NCI-H146 treated with DMSO at 0.1 percent for 48 hours (cell line): ENCODE measurements around the gene SIRPB2.

ENCODE experiments used
- DNase-seq: peaks from one replicate; lab custom pipeline; 2025; ENCODE audit not compliant: unreplicated experiment; lab: John Stamatoyannopoulos, UW

The SIRPB2 gene

GRCh38 chr20:1443085-1443484 lies 48.1 kb downstream of the SIRPB2 start:
- no peak for DNase-seq

GRCh38 chr20:1442304-1442703 lies 48.9 kb downstream of the SIRPB2 start:
- DNase-seq = no peak

DNA sequence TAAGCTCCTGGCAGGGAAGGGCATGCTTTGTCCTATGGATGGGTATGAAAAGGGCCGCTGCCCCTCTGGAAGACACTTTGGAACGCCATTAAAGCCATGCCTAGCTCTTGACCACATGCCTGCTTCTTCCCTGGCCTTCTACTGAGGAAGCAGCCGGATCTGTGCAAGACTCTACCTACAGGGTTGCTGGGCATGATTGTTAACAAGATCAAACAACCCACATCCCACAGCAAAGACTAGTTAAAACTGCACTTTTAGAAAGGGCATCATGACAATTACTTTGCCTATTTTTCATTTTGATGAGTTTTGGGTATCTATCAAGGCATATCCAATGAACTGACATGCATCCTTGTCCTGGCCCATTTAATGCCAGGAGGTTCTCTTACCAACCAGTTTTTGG lies 50.1 kb downstream of the SIRPB2 start:
- DNase-seq = no peak

DNA sequence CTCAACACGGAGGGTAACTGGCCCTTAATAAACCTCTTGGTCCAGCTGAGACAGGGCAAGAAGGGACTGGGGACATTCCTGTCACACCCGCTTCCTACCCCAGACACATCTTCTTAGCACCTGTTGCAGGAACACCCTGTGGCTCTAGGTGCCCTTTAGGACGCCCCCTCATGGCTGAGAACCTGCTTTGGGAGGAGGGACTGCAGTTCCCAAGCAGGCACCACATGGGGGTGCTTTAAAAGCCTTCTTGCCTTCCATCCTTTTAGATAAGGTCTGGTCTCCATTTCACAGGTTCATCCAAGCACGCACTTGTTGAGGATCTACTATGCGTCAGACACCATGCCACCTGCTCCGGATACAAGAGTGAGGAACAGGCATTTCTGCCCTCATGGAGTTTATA lies 51.2 kb downstream of the SIRPB2 start:
- no peak for DNase-seq

GRCh38 chr20:1438361-1438760 lies 52.9 kb downstream of the SIRPB2 start:
- no peak for DNase-seq

DNA sequence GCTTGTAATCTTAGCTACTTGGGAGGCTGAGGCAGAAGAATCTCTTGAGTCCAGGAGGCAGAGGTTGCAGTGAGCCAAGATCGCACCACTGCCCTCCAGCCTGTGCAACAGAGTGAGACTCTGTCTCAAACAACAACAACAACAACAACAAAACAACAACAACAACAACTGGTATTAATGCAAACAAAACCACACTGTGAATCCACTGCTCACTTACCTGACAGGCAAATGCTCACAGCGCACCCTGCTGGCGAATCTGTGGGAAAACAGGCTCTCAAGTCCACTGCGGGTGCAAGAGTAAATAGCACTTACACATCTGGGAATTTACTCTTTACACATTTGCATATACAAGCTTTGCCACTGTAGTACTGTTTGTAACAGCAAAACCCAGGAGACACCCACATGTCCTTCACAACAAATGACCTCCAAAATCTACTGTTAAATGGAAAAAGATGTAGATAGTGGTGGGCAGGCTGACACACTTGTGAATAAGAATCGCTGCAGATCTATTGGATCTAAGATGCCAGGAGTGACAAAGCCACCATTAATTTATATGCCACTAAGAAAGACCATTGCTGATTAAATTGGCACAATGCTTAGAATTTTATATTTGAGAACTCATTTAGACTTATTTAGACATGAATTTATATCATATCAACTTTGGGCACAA lies 53.9 kb downstream of the SIRPB2 start:
- peak; percentile 56 for DNase-seq

DNA sequence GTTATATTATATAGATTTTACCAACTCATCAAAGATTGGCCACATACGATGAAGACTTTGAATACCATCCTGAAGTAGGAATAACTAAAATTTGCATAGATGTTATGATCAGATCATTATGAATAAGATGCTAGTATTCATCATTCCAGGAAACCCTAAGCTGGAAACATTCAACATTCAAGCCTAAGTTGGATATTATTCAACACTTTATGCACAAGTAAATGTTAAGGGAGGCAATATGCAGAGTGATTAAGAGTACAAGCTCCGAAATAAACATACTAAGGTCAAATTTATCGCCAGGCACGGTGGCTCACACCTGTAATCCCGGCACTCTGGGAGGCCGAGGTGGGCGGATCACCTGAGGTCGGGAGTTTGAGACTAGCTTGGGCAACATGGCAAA lies 55.0 kb downstream of the SIRPB2 start:
- no peak for DNase-seq

DNA sequence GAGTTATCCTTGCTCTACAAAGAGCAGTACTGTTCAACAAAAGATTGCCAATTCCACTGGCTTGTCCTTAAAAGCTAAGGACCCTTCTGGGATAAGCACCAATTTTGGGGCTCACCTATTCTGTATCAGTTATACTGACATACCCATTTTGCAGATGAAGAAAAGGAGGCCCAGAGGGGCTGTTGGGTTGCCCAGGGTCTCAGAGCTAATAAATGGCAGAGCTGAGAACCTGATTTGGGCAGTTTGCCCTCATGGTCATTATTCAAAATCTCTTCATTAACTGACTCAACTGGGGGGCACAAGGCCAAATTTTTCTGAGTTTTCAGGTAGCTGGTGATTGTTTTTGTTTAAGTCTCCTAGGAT lies 55.9 kb downstream of the SIRPB2 start:
- DNase-seq = no peak

GRCh38 chr20:1434571-1435336 lies 56.5 kb downstream of the SIRPB2 start:
- DNase-seq = no peak

DNA sequence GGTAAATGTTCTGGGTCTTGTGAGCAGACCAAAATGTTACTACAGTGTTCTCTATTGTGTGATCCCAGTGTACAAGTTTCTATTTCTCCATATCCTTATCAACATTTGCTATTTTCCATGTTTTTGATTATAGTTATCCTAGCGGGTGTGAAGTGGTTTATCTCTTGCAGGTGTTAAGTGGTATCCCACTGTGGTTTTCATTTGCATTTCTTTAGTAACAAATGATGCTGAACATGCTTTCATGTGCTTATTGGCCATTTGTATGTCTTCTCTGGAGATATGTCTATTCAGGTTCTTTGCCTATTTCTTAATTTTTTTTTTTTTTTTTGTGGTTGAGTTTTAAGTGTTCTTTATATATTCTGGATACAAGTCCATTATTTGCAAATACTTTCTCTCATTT lies 60.1 kb downstream of the SIRPB2 start:
- DNase-seq = peak; percentile 62

GRCh38 chr20:1430004-1430451 lies 61.2 kb downstream of the SIRPB2 start:
- no peak for DNase-seq

DNA sequence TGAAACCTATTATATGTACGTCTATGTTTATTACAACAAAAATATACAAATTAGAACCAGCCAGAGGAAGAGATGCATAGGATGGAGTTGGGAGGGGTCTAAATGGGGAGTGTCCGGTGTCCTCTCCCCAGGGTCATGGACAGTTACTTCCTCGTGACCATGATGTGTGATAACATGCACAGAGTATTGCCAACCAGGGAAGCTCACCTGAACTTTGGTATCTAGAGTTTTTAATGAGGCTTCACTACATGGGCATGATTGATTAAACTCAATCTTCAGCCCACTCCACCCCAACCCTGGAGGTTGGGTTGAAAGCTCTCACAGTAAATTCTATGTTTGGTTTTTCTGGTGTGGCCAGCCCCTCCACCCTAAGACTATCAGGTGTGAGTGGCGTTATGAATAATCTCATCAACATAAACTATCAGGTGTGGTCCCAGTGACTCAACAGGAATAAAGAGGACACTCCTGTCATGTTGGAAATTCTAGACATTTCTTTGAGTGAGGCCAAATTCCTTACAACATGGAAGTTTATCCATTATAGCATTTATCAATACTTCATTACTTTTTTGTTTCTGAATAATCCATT lies 62.0 kb downstream of the SIRPB2 start:
- no peak for DNase-seq

DNA sequence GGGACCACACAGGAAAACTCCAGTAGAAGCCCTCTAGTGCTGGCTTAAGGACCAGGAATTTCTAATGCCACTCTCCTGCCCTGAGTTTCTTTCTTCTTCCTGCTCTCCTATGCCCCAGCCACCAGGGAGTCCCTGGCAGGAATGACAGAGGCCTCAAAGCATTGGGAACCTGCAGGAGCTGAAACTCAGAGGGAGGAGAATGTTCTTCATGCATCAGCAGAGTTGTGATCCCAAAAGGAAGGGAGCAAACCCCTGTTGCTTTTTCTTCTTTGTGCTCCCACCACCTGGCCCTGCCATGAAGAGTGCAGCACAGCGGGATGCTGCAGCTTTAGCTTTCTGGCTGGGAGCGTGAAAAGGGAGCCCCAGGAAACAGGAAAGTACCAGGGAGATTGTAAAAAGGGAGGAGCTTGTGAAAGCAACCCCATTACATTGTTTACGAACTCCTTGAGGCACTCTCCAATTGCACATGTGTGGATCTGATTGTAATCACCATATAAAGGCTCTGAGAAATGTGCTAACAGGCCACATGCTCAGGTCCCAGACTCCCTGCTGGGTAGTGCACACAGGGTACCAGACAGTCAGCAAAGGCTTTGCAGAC lies 63.7 kb downstream of the SIRPB2 start:
- peak; percentile 99 for DNase-seq

GRCh38 chr20:1426231-1426849 lies 64.9 kb downstream of the SIRPB2 start:
- peak; percentile 37 for DNase-seq
